ENCODE measurements around the gene LDAF1.

DNA sequence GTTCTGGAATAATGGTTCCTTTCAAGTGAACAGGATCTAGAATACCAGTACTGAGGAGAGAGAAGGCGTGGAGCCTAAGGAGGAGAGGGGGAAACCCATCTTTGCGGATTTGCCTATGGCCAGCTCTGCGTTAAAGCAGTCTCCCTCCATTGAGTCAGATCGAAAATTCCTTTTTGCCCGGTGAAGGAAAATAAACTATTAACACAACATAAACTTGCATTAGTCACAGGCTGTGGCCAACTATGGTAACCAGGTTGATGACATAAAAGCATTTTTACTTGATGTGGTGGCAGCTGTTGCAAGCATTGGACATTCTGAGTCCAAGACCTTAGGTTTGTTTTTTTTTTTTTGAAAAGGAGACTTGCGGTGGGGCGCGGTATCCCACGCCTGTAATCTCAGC, 8.9 kb downstream of the LDAF1 start:
- TF ChIP-seq POLR2AphosphoS5 (IDR thresholded peaks at IDR 0.05; ENCODE audit: low read depth, low read length) (no peak), POLR2A (IDR thresholded peaks at IDR 0.05; ENCODE audit: low read depth, low read length) (no peak)
